Spleen (tissue), 11 donors: ENCODE data around the gene GPR180. TPM values are rescaled to one million over a fixed set of nuclear protein-coding genes. Genes with fewer than 3 reads are reported as not detected.

Experiments used
- DNase-seq: peaks from one replicate; pipeline ENCODE4 v3.0.0-alpha.2; 2020
- H3K27ac ChIP-seq, 8 donors: fragments of 200-600 bp; sonication (generic) in 7 of 8; 1 replicate in 4 of 8; 2 replicates in 4 of 8; pipeline versions ENCODE4 v1.5.0 to v1.8.0; 2016 to 2021; ENCODE audit warnings: inconsistent platforms in 4 of 8, mild to moderate bottlenecking in 4 of 8, moderate library complexity in 1 of 8
- H3K27me3 ChIP-seq, 7 donors: fragments of 200-600 bp; sonication (generic) in 6 of 7; replicated peaks in 1 of 7; 1 replicate in 4 of 7; 2 replicates in 3 of 7; pipeline versions ENCODE4 v1.5.0 to v1.8.0; 2016 to 2021; ENCODE audit warnings: inconsistent platforms in 3 of 7, mild to moderate bottlenecking in 1 of 7
- H3K36me3 ChIP-seq, 6 donors: fragments of 200-600 bp; sonication (generic) in 5 of 6; 1 replicate in 4 of 6; 2 replicates in 2 of 6; pipeline versions ENCODE4 v1.5.0 to v1.8.0; 2016 to 2021; ENCODE audit warnings: inconsistent platforms in 2 of 6
- H3K4me1 ChIP-seq, 6 donors: fragments of 200-600 bp; sonication (generic) in 5 of 6; 1 replicate in 3 of 6; 2 replicates in 3 of 6; pipeline versions ENCODE4 v1.5.0 to v1.8.0; 2016 to 2021; ENCODE audit warnings: inconsistent platforms in 3 of 6
- H3K4me3 ChIP-seq, 8 donors: fragments of 200-600 bp; sonication (generic) in 7 of 8; 1 replicate in 4 of 8; 2 replicates in 4 of 8; pipeline versions ENCODE4 v1.5.0 to v1.8.0; 2016 to 2021; ENCODE audit warnings: inconsistent platforms in 4 of 8, mild to moderate bottlenecking in 4 of 8, moderate library complexity in 2 of 8
- H3K9me3 ChIP-seq, 8 donors: fragments of 200-600 bp; sonication (generic) in 7 of 8; 1 replicate in 4 of 8; 2 replicates in 4 of 8; pipeline versions ENCODE4 v1.5.0 to v1.8.0; 2016 to 2021; ENCODE audit warnings: inconsistent platforms in 4 of 8
- CTCF ChIP-seq, 11 experiments: fragments of 200-600 bp in 7 of 11; fragments of 450-650 bp in 4 of 11; sonication (generic) in 4 of 11; IDR thresholded peaks in 8 of 11; conservative IDR thresholded peaks in 3 of 11; 1 replicate in 7 of 11; 2 replicates in 4 of 11; pipeline versions ENCODE4 v1.4.0 to v1.8.0; 2016 to 2021; ENCODE audit warnings: antibody characterized with exemption in 11 of 11, inconsistent platforms in 4 of 11, mild to moderate bottlenecking in 1 of 11
- POLR2A ChIP-seq, 3 donors: fragments of 450-650 bp; IDR thresholded peaks; one replicate each; pipeline ENCODE4 v1.5.1; 2017; ENCODE audit warnings: antibody characterized with exemption in 3 of 3, mild to moderate bottlenecking in 1 of 3
- POLR2AphosphoS5 ChIP-seq, 3 donors: sonication (generic); formaldehyde crosslinking; IDR thresholded peaks; one replicate each; pipeline ENCODE4 v1.5.1; 2017; ENCODE audit warnings: antibody characterized with exemption in 3 of 3
- WGBS, 5 donors: extraction: QIAGEN DNeasy Blood & Tissue Kit in 3 of 5; methylation state at CpG; one replicate each; pipeline versions ENCODE4 v1.1.5 to v1.1.7; 2013 to 2018; 5-methylcytosine and 5-hydroxymethylcytosine counted together
- intact Hi-C: fragments of 100-400 bp; cut with DNase I; formaldehyde crosslinking; loops from one replicate; pipeline ENCODE4 v1.15.0; 2023; ENCODE audit warnings: low total_unique reads
- polyA plus RNA-seq, 3 donors: library from polyadenylated mRNA; stranded (reverse); fragments of 200-250 nt; gene quantifications; one replicate each; pipeline ENCODE4 v1.2.1, GENCODE V29; 2013
- small RNA-seq, 4 donors: library from RNA; depleted of rRNA; stranded (forward); fragments of <200 nt; gene quantifications; one replicate each; pipeline ENCODE3, GENCODE V24; 2016
- total RNA-seq, 7 donors: library from RNA; depleted of rRNA in 3 of 7; stranded (reverse); fragments of >200 nt in 3 of 7; fragmentation: NEBNext Ultra II Directional in 4 of 7; extraction: Animal tissue kit (Norgen Biotek cat#: 25700) in 4 of 7; gene quantifications; one replicate each; pipeline versions ENCODE4 v1.1.0 to v1.2.1, GENCODE V29; 2016 to 2021
- donor health status: healthy with polysubstance abuse.
- donor health status: DM: no; HTN: no; CAD: no; lungs with moderate emphysema.
- donor health status: DM: no; HTN: no; CAD: no.
- donor health status: Bipolar disorder and iron deficiency.
- donor health status: healthy.
- donor health status: DM: no; HTN: no; CAD: no.
- donor health status: DM: yes; HTN: yes; CAD: no.

Gene GPR180
- total and polyA plus RNA-seq, 10 donors: 1.2 to 8.6 (median 4.2) TPM

GRCh38 chr13:94682229-94682628, 80.6 kb downstream of the GPR180 start:
- no peak for DNase-seq
- no peaks in the 10 kb centered on the region for H3K4me1 ChIP-seq
- H3K4me3 ChIP-seq: no peak overlapping the region
- H3K9me3 ChIP-seq: no peaks in the 10 kb centered on the region
- H3K27me3 ChIP-seq: peaks cover 0 to 42% (median 0%) of the 10 kb centered on the region in 7 donors
- H3K36me3 ChIP-seq: no peaks in the 10 kb centered on the region
- intact Hi-C loops: no loop called here
- TF ChIP-seq CTCF (IDR thresholded peaks at IDR 0.05 in 8 of 11, conservative IDR thresholded peaks at IDR 0.05 in 3 of 11): no peak
- TF ChIP-seq POLR2A (IDR thresholded peaks at IDR 0.05): no peak
- TF ChIP-seq POLR2AphosphoS5 (IDR thresholded peaks at IDR 0.05): no peak
- no peak overlapping the region for H3K27ac ChIP-seq
- WGBS, 5 donors: 65 to 85% (median 76%) methylated on average over 2 of the region's 2 CpGs

- 72 to 86% (median 79%) methylated on average over 5 of the region's 5 CpGs for WGBS, 5 donors
- intact Hi-C loops: no loop called here
- DNase-seq: no peak
- TF ChIP-seq POLR2A (IDR thresholded peaks at IDR 0.05) (no peak), POLR2AphosphoS5 (IDR thresholded peaks at IDR 0.05) (no peak), CTCF (IDR thresholded peaks at IDR 0.05 in 8 of 11, conservative IDR thresholded peaks at IDR 0.05 in 3 of 11) (no peak)
- Histone ChIP-seq H3K4me3 (no peak overlapping the region), H3K27me3 (peaks cover 0 to 39% (median 0%) of the 10 kb centered on the region in 7 donors), H3K4me1 (no peaks in the 10 kb centered on the region), H3K27ac (no peak overlapping the region), H3K36me3 (no peaks in the 10 kb centered on the region), H3K9me3 (no peaks in the 10 kb centered on the region)
Observed at GRCh38 chr13:94683409-94683808, 81.8 kb downstream of the GPR180 start.

Small RNA genes within 50 kb of the gene (small RNA-seq; reads per million reads assigned to genes)
- gene RNA5SP36: 0.08 to 0.46 (median 0.28) reads per million in 4 donors

Other genes starting within 250 kb of the GPR180 start
- gene DCT, start 122.2 kb upstream of the GPR180 start, total RNA-seq: under 1 TPM in 5 of 7 donors, not detected in 2; 0.17 to 0.77 (median 0.32) TPM
- gene DCT, start 122.2 kb upstream of the GPR180 start, polyA plus RNA-seq: under 1 TPM; 0.02 to 0.09 (median 0.06) TPM
- gene TGDS, start 5.7 kb upstream of the GPR180 start, total RNA-seq: 10 to 100 TPM in 6 of 7 donors, 1 to 10 TPM in 1; 9.7 to 16.3 (median 11.5) TPM
- gene TGDS, start 5.7 kb upstream of the GPR180 start, polyA plus RNA-seq: 10 to 100 TPM in 2 of 3 donors, 1 to 10 TPM in 1; 9.6 to 12.5 (median 11.9) TPM
- gene SOX21, start 110.7 kb downstream of the GPR180 start, total RNA-seq: not detected
- not detected for gene SOX21, start 110.7 kb downstream of the GPR180 start, polyA plus RNA-seq